GM13976 (cell line): Measurements from ENCODE around the gene ZNF75A.

ENCODE experiments used
- DNase-seq: peaks from one replicate; pipeline ENCODE4 v3.0.0; 2012; ENCODE audit warnings: low spot score
- in situ Hi-C: fragments of 300-500 bp; cut with MboI; formaldehyde crosslinking; loops from one replicate; pipeline ENCODE4 v1.12.0; 2022; ENCODE audit warnings: low sequenced_read_pairs, mixed read lengths, inconsistent platforms; ENCODE audit not compliant: unreplicated experiment
- TF ChIP-seq, protein P1 (sequence below): IDR thresholded peaks from 2 replicates; pipeline ENCODE4 v1.5.1; 2012; ENCODE audit warnings: borderline replicate concordance, mild to moderate bottlenecking; ENCODE audit not compliant: insufficient read depth; ENCODE audit errors: extremely low read depth, missing control alignments, control extremely low read depth

The ZNF75A gene

DNA sequence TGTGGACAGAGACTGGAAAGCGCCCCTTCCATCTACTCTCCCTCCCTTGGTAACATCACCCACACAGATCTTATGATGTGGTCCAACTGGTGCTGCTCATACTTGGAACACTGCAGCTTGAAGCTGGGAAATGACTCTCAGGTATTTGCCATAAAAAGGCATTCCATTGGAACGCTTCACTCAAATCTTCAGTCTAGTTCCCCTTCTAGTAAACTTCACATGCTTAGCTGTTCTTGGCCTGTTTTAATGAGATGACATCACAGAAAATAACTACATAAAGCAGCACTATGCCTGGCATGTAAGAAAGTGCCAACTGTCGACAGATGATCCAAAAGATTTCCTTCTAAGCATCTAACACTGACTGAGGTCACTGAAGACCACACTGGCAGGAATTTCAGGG, 12.7 kb upstream of the ZNF75A start:
- in situ Hi-C loops: no loop called here
- TF ChIP-seq, protein P1, sequence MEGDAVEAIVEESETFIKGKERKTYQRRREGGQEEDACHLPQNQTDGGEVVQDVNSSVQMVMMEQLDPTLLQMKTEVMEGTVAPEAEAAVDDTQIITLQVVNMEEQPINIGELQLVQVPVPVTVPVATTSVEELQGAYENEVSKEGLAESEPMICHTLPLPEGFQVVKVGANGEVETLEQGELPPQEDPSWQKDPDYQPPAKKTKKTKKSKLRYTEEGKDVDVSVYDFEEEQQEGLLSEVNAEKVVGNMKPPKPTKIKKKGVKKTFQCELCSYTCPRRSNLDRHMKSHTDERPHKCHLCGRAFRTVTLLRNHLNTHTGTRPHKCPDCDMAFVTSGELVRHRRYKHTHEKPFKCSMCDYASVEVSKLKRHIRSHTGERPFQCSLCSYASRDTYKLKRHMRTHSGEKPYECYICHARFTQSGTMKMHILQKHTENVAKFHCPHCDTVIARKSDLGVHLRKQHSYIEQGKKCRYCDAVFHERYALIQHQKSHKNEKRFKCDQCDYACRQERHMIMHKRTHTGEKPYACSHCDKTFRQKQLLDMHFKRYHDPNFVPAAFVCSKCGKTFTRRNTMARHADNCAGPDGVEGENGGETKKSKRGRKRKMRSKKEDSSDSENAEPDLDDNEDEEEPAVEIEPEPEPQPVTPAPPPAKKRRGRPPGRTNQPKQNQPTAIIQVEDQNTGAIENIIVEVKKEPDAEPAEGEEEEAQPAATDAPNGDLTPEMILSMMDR: no peak
- DNase-seq: no peak

DNA sequence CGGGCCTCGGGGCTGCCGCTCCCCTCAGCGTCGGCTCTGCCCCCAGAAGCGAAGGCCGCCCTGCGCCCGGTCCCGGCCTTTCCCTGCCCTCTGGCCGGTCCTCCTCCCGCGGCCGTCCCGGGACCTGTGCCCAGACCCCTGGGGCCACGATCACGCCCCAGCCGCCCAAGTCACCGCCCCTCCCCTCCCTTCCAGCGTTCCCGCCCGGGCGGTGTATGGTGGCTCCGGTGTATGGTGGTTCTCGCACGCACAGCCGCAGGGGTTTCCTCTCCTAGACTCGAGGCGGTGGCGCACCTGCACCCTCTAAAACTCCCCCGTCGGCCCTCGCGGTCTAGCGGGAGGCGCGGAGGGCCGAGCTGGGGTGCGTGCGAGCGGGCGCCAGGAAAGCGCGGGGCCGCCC, 10.1 kb upstream of the ZNF75A start:
- in situ Hi-C loops: no loop called here

DNA sequence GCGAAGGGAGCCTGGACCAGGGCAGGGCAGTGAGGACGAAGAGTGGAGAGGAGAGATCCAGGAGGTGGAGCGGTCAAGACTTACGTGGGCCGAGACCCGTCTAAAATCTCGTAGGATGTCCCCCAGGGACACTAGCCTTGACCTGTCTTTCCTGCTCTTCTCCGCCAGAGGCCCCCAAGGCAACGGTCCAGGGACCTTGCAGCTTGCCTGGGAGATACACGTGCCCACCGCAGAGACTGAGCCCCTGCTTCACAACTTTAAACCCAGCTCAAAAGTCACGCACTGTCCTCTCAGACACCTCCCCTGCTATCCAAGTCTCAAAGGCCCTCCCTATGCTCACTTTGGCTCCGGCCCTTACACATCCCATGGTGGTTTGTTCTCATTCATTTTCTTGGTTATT, 9.5 kb upstream of the ZNF75A start:
- TF ChIP-seq, protein P1: no peak
- in situ Hi-C loops: no loop called here

More for the DNA sequence above, 10.1 kb upstream of the ZNF75A start:
- no peak for DNase-seq
- TF ChIP-seq, protein P1: no peak

DNA sequence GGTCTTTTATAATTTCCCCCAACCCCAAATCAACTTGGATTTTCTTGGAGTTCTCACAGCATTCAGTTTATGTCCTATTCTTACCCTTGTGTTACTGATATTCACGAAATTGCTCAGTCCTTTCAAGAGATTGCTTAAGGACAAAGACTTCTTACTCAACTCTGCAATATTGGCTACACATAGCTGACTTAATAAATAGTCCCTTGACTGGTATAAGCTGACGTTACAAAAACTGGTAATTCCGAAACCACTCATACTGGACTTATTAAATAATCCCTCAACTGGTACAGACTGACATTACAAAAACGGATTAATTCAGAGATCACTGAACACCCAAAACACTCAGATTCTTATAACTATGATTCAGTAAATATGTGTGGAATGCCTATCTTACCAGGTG, 927 bp upstream of the ZNF75A start:
- TF ChIP-seq, protein P1: no peak
- no peak for DNase-seq
- in situ Hi-C loops: no loop called here

More for the DNA sequence above, 9.5 kb upstream of the ZNF75A start:
- no peak for DNase-seq

DNA sequence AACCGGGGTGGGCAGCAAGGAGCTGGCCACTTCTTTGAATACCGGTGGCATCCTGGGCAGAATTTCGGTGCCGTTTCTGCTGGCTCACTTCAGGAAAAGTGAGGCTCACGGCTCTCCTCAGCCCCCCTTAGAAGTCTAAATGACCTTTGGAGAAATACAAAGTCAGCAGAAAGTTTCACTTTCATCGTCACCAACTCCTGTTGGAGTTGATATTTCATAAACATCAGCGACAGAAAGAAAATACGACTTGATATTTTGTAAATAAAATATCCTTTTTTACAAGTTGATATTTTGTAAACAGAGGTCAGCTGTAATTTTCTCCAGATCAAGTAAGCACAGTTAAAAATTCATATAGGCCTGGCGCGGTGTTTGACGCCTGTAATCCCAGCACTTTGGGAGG, 781 bp downstream of the ZNF75A start:
- in situ Hi-C loops: no loop called here
- TF ChIP-seq, protein P1: no peak
- DNase-seq: no peak

DNA sequence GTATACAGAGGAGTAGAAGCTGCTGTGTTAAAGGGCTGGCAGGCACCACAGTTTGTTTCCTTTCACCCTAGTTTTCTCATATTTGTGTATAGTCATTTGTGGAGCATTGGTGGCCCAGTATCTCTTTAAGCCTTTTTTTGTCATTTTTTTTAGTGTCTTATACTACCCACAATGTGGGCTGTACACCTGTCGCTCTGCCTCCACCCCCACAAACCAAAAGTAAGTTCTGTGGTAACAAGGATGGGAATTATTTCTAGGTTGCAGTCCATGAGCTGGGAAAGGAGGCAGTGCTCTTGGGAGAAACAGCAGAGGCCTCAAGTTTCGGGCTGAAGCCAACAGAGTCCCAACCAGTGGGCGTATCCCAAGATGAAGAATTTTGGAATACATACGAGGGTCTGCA, 6.2 kb downstream of the ZNF75A start:
- in situ Hi-C loops: no loop called here
- no peak for DNase-seq
- TF ChIP-seq, protein P1: no peak
